DOHH2 (cell line): ENCODE measurements around the gene ITGB7.

Experiments
- CTCF ChIP-seq: fragments of 200-600 bp; sonication (generic); IDR thresholded peaks from one replicate; pipeline ENCODE4 v1.5.1; 2014; ENCODE audit warnings: antibody characterized with exemption, mild to moderate bottlenecking, low read depth, low read length; ENCODE audit not compliant: poor library complexity, severe bottlenecking
- EZH2phosphoT487 ChIP-seq: fragments of 200-600 bp; sonication (generic); IDR thresholded peaks from 2 replicates; pipeline ENCODE4 v1.6.1; 2017; ENCODE audit warnings: borderline replicate concordance, mild to moderate bottlenecking, antibody characterized with exemption, low read length, moderate library complexity, mixed read lengths

GRCh38 chr12:53200107-53200457, 7.0 kb downstream of the ITGB7 start:
- no peak for TF ChIP-seq CTCF
- no peak for TF ChIP-seq EZH2phosphoT487
